GM12801 (cell line): Measurements from ENCODE around the gene MORC4.

Experiments
- TF ChIP-seq, protein P1 (sequence below): IDR thresholded peaks from one replicate; pipeline ENCODE4 v1.5.1; 2011; ENCODE audit warnings: control low read depth; ENCODE audit not compliant: insufficient read length; ENCODE audit errors: extremely low read depth

The MORC4 gene

DNA sequence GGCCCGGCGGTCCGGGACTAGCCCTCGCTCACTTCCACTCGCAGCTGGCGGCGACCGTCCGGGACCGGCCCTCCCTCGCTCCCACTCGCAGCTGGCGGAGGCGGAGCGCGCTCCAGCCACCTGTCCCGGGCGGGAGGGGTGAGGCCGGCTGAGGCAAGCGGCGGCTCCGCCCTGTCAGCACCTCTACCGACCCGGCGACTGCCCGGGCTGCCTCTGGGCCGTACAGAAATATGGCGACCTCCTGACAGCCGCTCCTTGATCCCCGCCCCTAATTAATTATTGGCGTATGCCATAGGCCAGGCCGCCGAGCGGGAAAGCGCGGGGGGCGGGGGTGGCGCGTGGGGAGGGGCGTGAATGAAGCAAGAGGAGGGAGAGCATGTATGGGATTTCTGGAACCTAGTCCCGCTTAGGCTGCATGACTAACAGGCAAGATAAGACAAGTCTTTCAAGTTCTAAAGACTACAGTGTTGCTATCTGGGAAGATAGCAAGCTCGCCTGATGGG lies at the start of gene MORC4:
MORC4 (minus strand) TSS at position 200 of the 503 bp plus-strand sequence. CDS start 243 bp downstream, outside the sequence.
- TF ChIP-seq, protein P1, sequence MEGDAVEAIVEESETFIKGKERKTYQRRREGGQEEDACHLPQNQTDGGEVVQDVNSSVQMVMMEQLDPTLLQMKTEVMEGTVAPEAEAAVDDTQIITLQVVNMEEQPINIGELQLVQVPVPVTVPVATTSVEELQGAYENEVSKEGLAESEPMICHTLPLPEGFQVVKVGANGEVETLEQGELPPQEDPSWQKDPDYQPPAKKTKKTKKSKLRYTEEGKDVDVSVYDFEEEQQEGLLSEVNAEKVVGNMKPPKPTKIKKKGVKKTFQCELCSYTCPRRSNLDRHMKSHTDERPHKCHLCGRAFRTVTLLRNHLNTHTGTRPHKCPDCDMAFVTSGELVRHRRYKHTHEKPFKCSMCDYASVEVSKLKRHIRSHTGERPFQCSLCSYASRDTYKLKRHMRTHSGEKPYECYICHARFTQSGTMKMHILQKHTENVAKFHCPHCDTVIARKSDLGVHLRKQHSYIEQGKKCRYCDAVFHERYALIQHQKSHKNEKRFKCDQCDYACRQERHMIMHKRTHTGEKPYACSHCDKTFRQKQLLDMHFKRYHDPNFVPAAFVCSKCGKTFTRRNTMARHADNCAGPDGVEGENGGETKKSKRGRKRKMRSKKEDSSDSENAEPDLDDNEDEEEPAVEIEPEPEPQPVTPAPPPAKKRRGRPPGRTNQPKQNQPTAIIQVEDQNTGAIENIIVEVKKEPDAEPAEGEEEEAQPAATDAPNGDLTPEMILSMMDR, result no peak

DNA sequence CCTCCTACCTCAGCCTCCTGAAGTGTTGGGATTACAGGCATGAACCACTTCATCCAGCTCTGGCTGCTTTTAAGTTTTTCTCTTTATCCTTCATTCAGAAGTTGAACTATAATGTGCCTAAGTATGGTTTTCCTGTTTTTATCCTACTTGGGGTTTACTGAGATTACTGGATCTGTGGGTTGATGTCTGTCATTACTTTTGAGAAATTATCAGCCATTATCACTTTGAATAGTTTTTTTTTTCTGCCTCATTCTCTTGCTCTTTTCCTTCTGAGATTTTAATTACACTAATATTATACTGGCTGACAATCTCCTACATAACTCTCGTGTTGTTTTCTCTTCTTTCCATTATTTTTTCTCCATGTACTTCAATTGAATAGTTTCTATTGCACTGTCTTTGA lies 47.6 kb upstream of the MORC4 start:
- TF ChIP-seq, protein P1, result no peak

DNA sequence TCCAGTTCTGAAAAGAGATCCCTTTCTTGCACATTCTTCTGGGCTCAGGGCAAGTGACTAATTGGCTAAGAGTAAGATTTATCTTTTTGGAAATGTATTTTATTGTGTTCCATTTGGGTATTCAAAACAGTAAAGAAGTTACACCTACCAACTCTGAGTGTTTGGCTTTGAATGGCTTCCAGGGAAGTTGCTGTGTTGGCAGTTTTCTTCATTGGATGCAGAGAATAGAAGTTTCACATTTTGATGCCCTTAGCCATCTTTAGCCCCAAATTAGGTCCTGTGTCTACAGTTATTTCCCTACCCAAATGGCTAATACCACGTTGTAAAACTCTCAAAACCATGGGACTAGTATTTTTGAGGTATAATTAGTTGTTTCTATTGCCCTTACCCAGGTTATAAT lies 29.7 kb upstream of the MORC4 start:
- TF ChIP-seq, protein P1, result no peak

DNA sequence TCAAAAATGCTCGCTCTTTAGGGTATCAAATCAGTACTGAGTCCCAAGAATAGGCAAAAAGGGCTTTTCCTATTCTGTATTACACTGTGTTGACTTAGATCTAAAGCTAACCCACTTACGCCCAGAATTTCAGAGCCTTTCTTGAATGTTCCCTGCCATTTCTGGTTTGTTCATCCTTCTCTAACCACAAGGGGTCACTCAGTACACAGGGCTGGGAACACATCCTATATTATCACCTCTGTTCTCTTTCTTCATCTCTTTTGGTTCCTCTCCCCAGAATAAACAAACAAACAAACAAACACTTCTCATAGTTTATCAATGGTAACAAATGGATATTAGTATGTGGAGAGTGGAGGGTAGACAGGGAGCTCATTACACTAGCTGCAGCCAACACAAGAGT lies 25.5 kb upstream of the MORC4 start:
- TF ChIP-seq, protein P1, result no peak

DNA sequence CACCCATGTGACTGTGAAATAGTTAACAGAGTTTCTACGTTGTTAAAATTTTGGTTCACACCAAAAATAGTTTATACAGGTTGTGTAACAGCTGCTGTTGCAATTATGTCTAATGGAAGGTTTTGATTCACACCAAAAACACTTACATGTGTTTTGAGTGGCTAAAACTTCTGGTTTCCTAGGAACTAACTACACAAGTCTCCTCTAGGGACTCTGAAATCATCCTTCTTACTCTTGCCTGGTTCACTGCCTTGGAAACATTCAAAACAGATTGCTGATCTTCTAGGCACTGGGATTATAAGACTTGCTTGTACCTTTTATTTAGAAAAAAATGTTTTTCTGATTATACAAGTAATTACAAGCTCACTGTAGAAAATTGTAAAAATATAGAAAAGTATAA lies 14.9 kb upstream of the MORC4 start:
- TF ChIP-seq, protein P1, result no peak

DNA sequence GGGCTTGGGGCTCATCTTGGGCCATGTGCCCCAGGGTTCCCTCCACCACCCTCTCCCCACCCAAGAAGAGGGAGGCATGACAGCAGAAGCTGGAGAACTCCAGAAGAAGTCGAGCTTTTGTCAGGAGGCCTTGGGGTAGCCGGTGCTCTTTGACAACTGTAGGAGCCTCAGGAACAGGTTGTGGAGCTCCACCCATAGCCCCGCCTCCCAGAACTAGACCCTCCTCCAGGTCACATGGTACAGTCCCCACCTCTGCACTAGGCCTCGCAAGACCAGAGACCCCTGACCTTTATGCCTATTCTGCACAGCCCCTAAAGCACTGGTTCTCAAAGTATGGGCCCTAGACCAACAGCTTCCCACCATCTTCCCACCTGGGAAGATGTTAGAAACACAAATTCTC lies 8.0 kb upstream of the MORC4 start:
- TF ChIP-seq, protein P1, result no peak

DNA sequence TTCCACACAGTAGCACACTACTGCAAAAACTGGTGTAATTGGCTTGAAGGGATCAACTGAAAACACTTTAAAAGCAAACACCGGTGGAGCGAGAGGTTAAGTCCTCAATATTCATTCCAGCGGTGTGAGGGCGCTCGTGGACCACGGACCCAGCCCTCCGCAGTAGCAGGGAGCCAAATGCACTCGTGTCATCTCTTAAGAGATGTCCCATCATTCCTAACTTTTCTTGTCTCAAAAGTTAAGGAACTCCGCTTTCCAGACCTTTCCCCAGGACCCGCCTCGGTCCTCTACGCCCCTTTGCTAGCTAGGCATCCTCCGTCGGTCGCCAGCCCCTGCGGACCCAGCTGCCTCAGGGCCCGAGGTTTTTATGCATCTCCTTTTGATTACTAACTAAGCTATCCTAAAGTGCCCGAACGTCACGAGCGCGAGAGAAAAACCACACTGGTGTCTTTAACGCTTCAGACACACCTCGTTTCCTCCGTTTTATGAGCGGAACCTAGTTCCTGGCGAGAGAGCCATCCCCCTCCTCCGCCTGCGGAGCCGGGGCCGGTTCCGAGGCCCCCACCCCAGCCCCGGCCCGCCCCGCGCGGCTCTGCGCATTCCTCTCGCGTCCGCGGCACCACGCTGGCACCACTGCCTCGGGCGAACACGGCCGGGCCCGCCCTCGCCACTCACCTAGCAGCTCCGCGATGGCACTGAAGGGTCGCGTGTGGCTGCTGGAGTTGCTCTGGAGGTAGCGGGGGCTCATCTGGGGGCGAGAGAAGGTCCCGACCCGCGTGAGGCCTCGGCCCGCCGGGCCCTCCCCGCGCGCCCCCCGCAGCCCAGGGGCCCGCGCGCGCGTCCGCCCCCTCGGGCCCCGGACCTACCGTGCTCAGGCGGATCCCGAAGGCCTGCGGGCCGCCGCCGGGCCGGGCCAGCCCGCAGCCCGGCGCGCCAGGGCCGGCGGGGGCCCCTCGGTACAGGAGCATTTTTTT lies 723 bp downstream of the MORC4 start:
- TF ChIP-seq, protein P1, result no peak
